OCI-LY1 (cell line): ENCODE measurements around the gene ABCB8.

ENCODE experiments used
- H2AFZ ChIP-seq: fragments of 200-600 bp; sonication (generic), shearing (Covaris generic); 2 replicates; pipeline ENCODE4 v1.6.0; 2014; ENCODE audit warnings: antibody characterized with exemption, mild to moderate bottlenecking, low read length
- H3F3A ChIP-seq: fragments of 200-600 bp; sonication (generic), shearing (Covaris generic); 2 replicates; pipeline ENCODE4 v1.6.0; 2014; ENCODE audit warnings: mild to moderate bottlenecking, antibody characterized with exemption, low read length, moderate library complexity; ENCODE audit not compliant: insufficient read depth
- H3K27ac ChIP-seq: fragments of 200-600 bp; sonication (generic); 2 replicates; pipeline ENCODE4 v1.5.1; 2014; ENCODE audit warnings: low read length, mixed run types, mild to moderate bottlenecking, low read depth; ENCODE audit not compliant: poor library complexity, severe bottlenecking
- H3K27me3 ChIP-seq: fragments of 200-600 bp; sonication (generic); 2 replicates; pipeline ENCODE4 v1.6.0; 2014; ENCODE audit warnings: antibody characterized with exemption, mild to moderate bottlenecking, low read length, moderate library complexity; ENCODE audit not compliant: insufficient read depth
- H3K36me3 ChIP-seq: fragments of 200-600 bp; sonication (generic); 2 replicates; pipeline ENCODE4 v1.6.1; 2014; ENCODE audit warnings: mild to moderate bottlenecking, antibody characterized with exemption, low read length, moderate library complexity, mixed read lengths; ENCODE audit not compliant: insufficient read depth
- H3K4me1 ChIP-seq: fragments of 200-600 bp; sonication (generic); 2 replicates; pipeline ENCODE4 v1.5.1; 2014; ENCODE audit warnings: mild to moderate bottlenecking, low read length, moderate library complexity; ENCODE audit not compliant: insufficient read depth, severe bottlenecking
- H3K4me2 ChIP-seq: fragments of 200-600 bp; sonication (generic), shearing (Covaris generic); 2 replicates; pipeline ENCODE4 v1.6.1; 2014; ENCODE audit warnings: low read length
- H3K4me3 ChIP-seq: fragments of 200-600 bp; sonication (generic); 2 replicates; pipeline ENCODE4 v1.5.1; 2014; ENCODE audit warnings: low read length, low read depth, mild to moderate bottlenecking, mixed read lengths; ENCODE audit not compliant: poor library complexity, severe bottlenecking
- H3K79me2 ChIP-seq: fragments of 200-600 bp; shearing (Covaris generic); 2 replicates; pipeline ENCODE4 v1.6.1; 2016; ENCODE audit warnings: mixed run types, low read length, mixed read lengths; ENCODE audit not compliant: insufficient read depth
- H3K9ac ChIP-seq: fragments of 200-600 bp; sonication (generic), shearing (Covaris generic); 2 replicates; pipeline ENCODE4 v1.6.1; 2014; ENCODE audit warnings: mild to moderate bottlenecking, low read length, mixed read lengths
- H3K9me2 ChIP-seq: fragments of 200-600 bp; sonication (generic), shearing (Covaris generic); 2 replicates; pipeline ENCODE4 v1.6.1; 2014; ENCODE audit warnings: low read depth, mild to moderate bottlenecking, low read length, mixed read lengths
- H3K9me3 ChIP-seq: fragments of 200-600 bp; shearing (Covaris generic); 2 replicates; pipeline ENCODE4 v1.6.1; 2014; ENCODE audit warnings: low read length, mixed read lengths
- H4K20me1 ChIP-seq: fragments of 200-600 bp; sonication (generic), shearing (Covaris generic); 2 replicates; pipeline ENCODE4 v1.6.0; 2016; ENCODE audit warnings: mild to moderate bottlenecking, low read length; ENCODE audit not compliant: insufficient read depth
- EZH2 ChIP-seq: fragments of 200-600 bp; sonication (generic), shearing (Covaris generic); IDR thresholded peaks from 2 replicates; pipeline ENCODE4 v1.8.0; 2017; ENCODE audit warnings: borderline replicate concordance, mixed run types, mild to moderate bottlenecking, antibody characterized with exemption, low read length, moderate library complexity, mixed read lengths
- TF ChIP-seq, protein P1 (sequence below): fragments of 200-600 bp; sonication (generic), shearing (Covaris generic); IDR thresholded peaks from 2 replicates; pipeline ENCODE4 v1.5.1; 2017; ENCODE audit warnings: mild to moderate bottlenecking, antibody characterized with exemption, low read length, moderate library complexity, mixed read lengths

The ABCB8 gene

GRCh38 chr7:151028131-151028947 is at the start of gene ABCB8:
Gene ABCB8 (plus strand): TSS chr7:151028450. CDS start chr7:151028516, 66 bp downstream.
- Histone ChIP-seq H3K4me1 (peaks cover 24% of the 10 kb centered on the region), H3K4me3 (peak within 1 kb of the TSS; percentile 73), H3K79me2 (no peaks in the 10 kb centered on the region), H3K27ac (peak within 1 kb of the TSS; percentile 5), H3K36me3 (no peaks in the 10 kb centered on the region), H2AFZ (peak within 1 kb of the TSS; percentile 48; the same call in 1 of the 2 replicates), H3K4me2 (peak within 1 kb of the TSS; percentile 66), H4K20me1 (no peaks in the 10 kb centered on the region), H3K9me2 (no peaks in the 10 kb centered on the region), H3K9ac (peak within 1 kb of the TSS; percentile 71), H3K27me3 (no peaks in the 10 kb centered on the region), H3F3A (no peaks in the 10 kb centered on the region), H3K9me3 (no peaks in the 10 kb centered on the region)
- TF ChIP-seq, protein P1, sequence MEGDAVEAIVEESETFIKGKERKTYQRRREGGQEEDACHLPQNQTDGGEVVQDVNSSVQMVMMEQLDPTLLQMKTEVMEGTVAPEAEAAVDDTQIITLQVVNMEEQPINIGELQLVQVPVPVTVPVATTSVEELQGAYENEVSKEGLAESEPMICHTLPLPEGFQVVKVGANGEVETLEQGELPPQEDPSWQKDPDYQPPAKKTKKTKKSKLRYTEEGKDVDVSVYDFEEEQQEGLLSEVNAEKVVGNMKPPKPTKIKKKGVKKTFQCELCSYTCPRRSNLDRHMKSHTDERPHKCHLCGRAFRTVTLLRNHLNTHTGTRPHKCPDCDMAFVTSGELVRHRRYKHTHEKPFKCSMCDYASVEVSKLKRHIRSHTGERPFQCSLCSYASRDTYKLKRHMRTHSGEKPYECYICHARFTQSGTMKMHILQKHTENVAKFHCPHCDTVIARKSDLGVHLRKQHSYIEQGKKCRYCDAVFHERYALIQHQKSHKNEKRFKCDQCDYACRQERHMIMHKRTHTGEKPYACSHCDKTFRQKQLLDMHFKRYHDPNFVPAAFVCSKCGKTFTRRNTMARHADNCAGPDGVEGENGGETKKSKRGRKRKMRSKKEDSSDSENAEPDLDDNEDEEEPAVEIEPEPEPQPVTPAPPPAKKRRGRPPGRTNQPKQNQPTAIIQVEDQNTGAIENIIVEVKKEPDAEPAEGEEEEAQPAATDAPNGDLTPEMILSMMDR, result peak; percentile 54
- no peak for TF ChIP-seq EZH2

DNA sequence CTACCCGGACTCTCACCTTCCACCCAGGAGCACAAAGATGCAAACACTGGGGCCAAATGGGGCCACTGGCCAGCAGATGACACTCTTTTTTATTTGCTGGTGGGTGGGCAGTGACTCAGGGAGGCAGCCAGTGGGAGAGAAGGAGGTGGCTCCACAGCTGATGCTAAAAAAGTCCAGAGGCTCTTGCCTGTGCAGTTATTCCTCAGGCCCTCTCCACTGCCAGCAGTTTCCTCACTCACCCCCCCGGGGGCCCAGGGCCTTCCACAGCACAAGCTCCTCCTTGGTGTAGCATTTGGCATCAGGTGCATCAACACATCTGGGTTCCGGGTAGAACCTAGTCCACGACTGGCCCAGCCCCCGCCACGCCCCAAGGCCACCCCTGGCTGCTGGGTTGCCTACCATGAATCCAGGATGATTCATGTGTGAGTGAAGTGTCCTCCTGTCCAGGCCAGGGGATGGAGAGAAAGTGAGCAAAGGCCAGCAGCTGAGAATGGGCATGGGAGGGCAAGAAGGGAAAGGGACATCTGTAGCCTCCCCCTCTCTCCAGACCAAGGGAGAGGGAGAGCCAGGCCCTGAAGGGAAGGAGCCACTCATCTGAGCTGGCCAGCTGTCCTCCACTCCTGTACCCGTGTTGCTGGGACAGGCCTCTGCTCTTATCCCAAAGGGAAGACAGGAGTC is 48.4 kb upstream of the ABCB8 start:
- TF ChIP-seq, protein P1, result no peak
- TF ChIP-seq EZH2, result no peak
- H3F3A ChIP-seq, result no peaks in the 10 kb centered on the region
- no peak overlapping the region for H3K4me3 ChIP-seq
- peaks cover 36% of the 10 kb centered on the region for H3K4me1 ChIP-seq
- no peak overlapping the region for H3K9ac ChIP-seq
- H3K79me2 ChIP-seq, result no peaks in the 10 kb centered on the region
- H4K20me1 ChIP-seq, result no peaks in the 10 kb centered on the region
- H3K36me3 ChIP-seq, result no peaks in the 10 kb centered on the region
- no peak overlapping the region for H3K27ac ChIP-seq
- no peak overlapping the region for H3K4me2 ChIP-seq
- H3K9me2 ChIP-seq, result no peaks in the 10 kb centered on the region
- no peak overlapping the region for H2AFZ ChIP-seq
- peaks cover 18% of the 10 kb centered on the region; the same call in 1 of the 2 replicates for H3K27me3 ChIP-seq
- no peaks in the 10 kb centered on the region for H3K9me3 ChIP-seq

DNA sequence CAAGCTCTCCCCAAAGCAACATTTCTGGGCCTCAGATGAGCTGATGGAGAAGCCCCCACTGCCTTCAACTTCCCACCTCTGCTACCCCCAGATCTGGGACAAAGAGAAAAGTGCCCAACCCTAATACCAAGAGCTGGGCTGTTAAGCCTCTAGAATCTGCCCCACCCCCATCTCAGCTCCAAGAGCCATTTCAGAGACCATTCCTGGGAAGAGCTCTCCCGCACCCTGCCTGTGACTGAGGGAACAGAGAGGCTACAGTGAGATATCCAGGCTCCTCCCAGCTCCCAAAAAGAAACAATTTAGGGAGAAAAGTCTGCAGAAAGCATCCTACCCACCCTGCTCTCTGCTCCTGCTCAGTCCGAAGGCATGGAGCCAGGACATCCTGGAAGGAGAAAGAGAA is 47.6 kb upstream of the ABCB8 start:
- no peak overlapping the region for H3K4me2 ChIP-seq
- H3K9ac ChIP-seq, result no peak overlapping the region
- no peak overlapping the region for H3K27ac ChIP-seq
- H3K27me3 ChIP-seq, result peaks cover 18% of the 10 kb centered on the region; the same call in 1 of the 2 replicates
- no peak overlapping the region for H3K4me3 ChIP-seq
- H3F3A ChIP-seq, result no peaks in the 10 kb centered on the region
- no peaks in the 10 kb centered on the region for H3K9me3 ChIP-seq
- TF ChIP-seq, protein P1, result no peak
- no peaks in the 10 kb centered on the region for H3K79me2 ChIP-seq
- H2AFZ ChIP-seq, result no peak overlapping the region
- no peaks in the 10 kb centered on the region for H3K9me2 ChIP-seq
- peaks cover 28% of the 10 kb centered on the region for H3K4me1 ChIP-seq
- H3K36me3 ChIP-seq, result no peaks in the 10 kb centered on the region
- H4K20me1 ChIP-seq, result no peaks in the 10 kb centered on the region
